Neural cell (in vitro differentiated cells): ENCODE results near the gene SMTN. TPM values are rescaled to one million over a fixed set of nuclear protein-coding genes. Genes with fewer than 3 reads are reported as not detected.
"Not testable (repeated sequence)": the region's sequence is repeated elsewhere in the genome, so short reads cannot be mapped to it uniquely, and the experiment has no call there.

Experiments used
- H2AFZ ChIP-seq: fragments of 200-600, 300-800 bp; sonication (generic), shearing (Covaris generic); 2 replicates; pipeline ENCODE4 v1.6.0; 2014; ENCODE audit warnings: low read depth, mild to moderate bottlenecking, antibody characterized with exemption, low read length, moderate library complexity
- H3F3A ChIP-seq: fragments of 200-600 bp; shearing (Covaris generic); 2 replicates; pipeline ENCODE4 v1.6.1; 2016; ENCODE audit warnings: mild to moderate bottlenecking, moderate library complexity, mixed read lengths, antibody characterized with exemption, low read length; ENCODE audit not compliant: insufficient read depth, poor library complexity, severe bottlenecking
- H3K27ac ChIP-seq: fragments of 200-600, 300-800 bp; sonication (generic), shearing (Covaris generic); 2 replicates; pipeline ENCODE4 v1.5.1; 2014; ENCODE audit warnings: mild to moderate bottlenecking, low read length, moderate library complexity
- H3K27me3 ChIP-seq: fragments of 300-800, 200-600 bp; sonication (generic), shearing (Covaris generic); 2 replicates; pipeline ENCODE4 v1.6.0; 2014; ENCODE audit warnings: mild to moderate bottlenecking, low read depth, low read length, moderate library complexity; ENCODE audit not compliant: insufficient read depth
- H3K36me3 ChIP-seq: fragments of 300-800, 200-600 bp; sonication (generic), shearing (Covaris generic); 2 replicates; pipeline ENCODE4 v1.5.1; 2014; ENCODE audit warnings: mild to moderate bottlenecking, antibody characterized with exemption, low read length, moderate library complexity; ENCODE audit not compliant: insufficient read depth
- H3K4me2 ChIP-seq: fragments of 300-800, 200-600 bp; sonication (generic), shearing (Covaris generic); 2 replicates; pipeline ENCODE4 v1.6.0; 2014; ENCODE audit warnings: mild to moderate bottlenecking, low read length
- H3K4me3 ChIP-seq: fragments of 300-800, 200-600 bp; sonication (generic), shearing (Covaris generic); 2 replicates; pipeline ENCODE4 v1.5.1; 2014; ENCODE audit warnings: mild to moderate bottlenecking, low read length, moderate library complexity
- H3K79me2 ChIP-seq: fragments of 200-600 bp; shearing (Covaris generic); replicated peaks from 2 replicates; pipeline ENCODE4 v1.6.0; 2014; ENCODE audit warnings: mild to moderate bottlenecking, low read length, moderate library complexity; ENCODE audit not compliant: insufficient read depth
- H3K9ac ChIP-seq: fragments of 300-800, 200-600 bp; sonication (generic), shearing (Covaris generic); 2 replicates; pipeline ENCODE4 v1.6.1; 2016; ENCODE audit warnings: mild to moderate bottlenecking, low read length, mixed read lengths
- H3K9me2 ChIP-seq: fragments of 200-600 bp; shearing (Covaris generic); 2 replicates; pipeline ENCODE4 v1.6.1; 2016; ENCODE audit warnings: mild to moderate bottlenecking, low read length, mixed read lengths; ENCODE audit not compliant: insufficient read depth
- H3K9me3 ChIP-seq: fragments of 200-600, 300-800 bp; sonication (generic), shearing (Covaris generic); 2 replicates; pipeline ENCODE4 v1.6.1; 2016; ENCODE audit warnings: mild to moderate bottlenecking, mixed run types, low read length, moderate library complexity, mixed read lengths
- H4K20me1 ChIP-seq: fragments of 200-600 bp; shearing (Covaris generic); 2 replicates; pipeline ENCODE4 v1.6.1; 2016; ENCODE audit warnings: mild to moderate bottlenecking, mixed run types; ENCODE audit not compliant: insufficient read depth
- CTCF ChIP-seq: fragments of 450-650 bp; IDR thresholded peaks from 2 replicates; pipeline ENCODE4 v1.5.1; 2014; ENCODE audit warnings: antibody characterized with exemption, mild to moderate bottlenecking, moderate library complexity; ENCODE audit not compliant: poor library complexity, severe bottlenecking
- EP300 ChIP-seq: fragments of 450-650 bp; conservative IDR thresholded peaks from 2 replicates; pipeline ENCODE4 v1.6.1; 2014; ENCODE audit warnings: antibody characterized with exemption, mild to moderate bottlenecking, moderate library complexity; ENCODE audit not compliant: poor library complexity, severe bottlenecking
- EZH2 ChIP-seq: fragments of 200-600, 300-800 bp; shearing (Covaris generic), sonication (generic); IDR thresholded peaks from 2 replicates; pipeline ENCODE4 v1.6.1; 2014; ENCODE audit warnings: antibody characterized with exemption, low read length, borderline replicate concordance, mild to moderate bottlenecking; ENCODE audit not compliant: insufficient read depth, poor library complexity, severe bottlenecking
- MXI1 ChIP-seq: fragments of 450-650 bp; conservative IDR thresholded peaks from 2 replicates; pipeline ENCODE4 v1.6.1; 2014; ENCODE audit warnings: antibody characterized with exemption, mild to moderate bottlenecking; ENCODE audit not compliant: poor library complexity, severe bottlenecking
- POLR2AphosphoS5 ChIP-seq: IDR thresholded peaks from 2 replicates; pipeline ENCODE4 v1.6.1; 2012
- RAD21 ChIP-seq: fragments of 450-650 bp; conservative IDR thresholded peaks from 2 replicates; pipeline ENCODE4 v1.6.1; 2014; ENCODE audit warnings: antibody characterized with exemption, mild to moderate bottlenecking, moderate library complexity
- REST ChIP-seq: IDR thresholded peaks from 2 replicates; pipeline ENCODE4 v1.6.1; 2012; ENCODE audit warnings: borderline replicate concordance
- SMC3 ChIP-seq: fragments of 450-650 bp; conservative IDR thresholded peaks from 2 replicates; pipeline ENCODE4 v1.6.1; 2014; ENCODE audit warnings: antibody characterized with exemption, mild to moderate bottlenecking, moderate library complexity; ENCODE audit not compliant: poor library complexity
- TAF1 ChIP-seq: IDR thresholded peaks from 2 replicates; pipeline ENCODE4 v1.6.1; 2012; ENCODE audit warnings: low read depth
- polyA plus RNA-seq: library from polyadenylated mRNA; depleted of rRNA; stranded (reverse); fragments of >200 nt; gene quantifications from 2 replicates; pipeline ENCODE4 v1.2.3, GENCODE V29; 2014

SMTN gene
- polyA plus RNA-seq, 1 donor from 2014 or later, result 3.4 TPM

GRCh38 chr22:31077681-31078080, 3.4 kb upstream of the SMTN start:
- Histone ChIP-seq H3K9ac (no peak overlapping the region), H4K20me1 (no peaks in the 10 kb centered on the region), H3F3A (no peaks in the 10 kb centered on the region), H3K79me2 (no peaks in the 10 kb centered on the region), H3K4me3 (no peak overlapping the region), H3K27ac (no peak overlapping the region), H3K36me3 (no peaks in the 10 kb centered on the region), H3K4me2 (no peak overlapping the region), H2AFZ (no peak overlapping the region), H3K9me2 (no peaks in the 10 kb centered on the region), H3K27me3 (no peaks in the 10 kb centered on the region), H3K9me3 (no peaks in the 10 kb centered on the region)
- no peak for TF ChIP-seq POLR2AphosphoS5
- TF ChIP-seq CTCF, result no peak
- no peak for TF ChIP-seq EZH2
- TF ChIP-seq MXI1, result no peak
- no peak for TF ChIP-seq EP300
- no peak for TF ChIP-seq TAF1
- TF ChIP-seq SMC3, result no peak
- no peak for TF ChIP-seq RAD21
- no peak for TF ChIP-seq REST

GRCh38 chr22:31078389-31078788, 2.7 kb upstream of the SMTN start:
- not testable (repeated sequence) for H3K27ac ChIP-seq, H3K4me3 ChIP-seq, H3K9me2 ChIP-seq, H3K36me3 ChIP-seq, H3K79me2 ChIP-seq, H3K27me3 ChIP-seq, H3F3A ChIP-seq, H3K9me3 ChIP-seq, H4K20me1 ChIP-seq, H3K9ac ChIP-seq, H3K4me2 ChIP-seq, H2AFZ ChIP-seq

- Histone ChIP-seq H3F3A (no peaks in the 10 kb centered on the region), H3K27me3 (peaks cover 9% of the 10 kb centered on the region), H3K4me2 (no peak overlapping the region), H3K79me2 (no peaks in the 10 kb centered on the region), H3K36me3 (no peaks in the 10 kb centered on the region), H3K4me3 (no peak overlapping the region), H3K9me3 (no peaks in the 10 kb centered on the region), H3K9me2 (no peaks in the 10 kb centered on the region), H2AFZ (no peak overlapping the region), H3K27ac (no peak overlapping the region), H4K20me1 (no peaks in the 10 kb centered on the region), H3K9ac (no peak overlapping the region)
- TF ChIP-seq SMC3 (no peak), REST (no peak), RAD21 (no peak), EZH2 (no peak), POLR2AphosphoS5 (no peak), TAF1 (no peak), CTCF (no peak), EP300 (no peak), MXI1 (no peak)
Measured at GRCh38 chr22:31079095-31079642, 1.9 kb upstream of the SMTN start.
